ENCODE results near the gene SLC11A1. TPM values are rescaled to one million over a fixed set of nuclear protein-coding genes. Genes with fewer than 3 reads are reported as not detected.

The SLC11A1 gene
- total RNA-seq, 1 experiment from 2014 or later: 0.44 TPM

- Histone ChIP-seq H2AFZ (no peak overlapping the region), H3K27ac (no peak overlapping the region), H3F3A (ENCODE audit: insufficient read depth, low read depth) (peaks cover 16% of the 10 kb centered on the region; the same call in 1 of the 2 replicates), H3K4me1 (replicated peaks; ENCODE audit: insufficient read depth) (peaks cover 17% of the 10 kb centered on the region), H3K4me3 (no peak overlapping the region), H3K9me2 (ENCODE audit: insufficient read depth) (no peaks in the 10 kb centered on the region), H3K36me3 (ENCODE audit: low read depth) (no peaks in the 10 kb centered on the region), H3K9me3 (ENCODE audit: insufficient read depth, low read depth) (no peaks in the 10 kb centered on the region), H3K79me2 (ENCODE audit: low read depth) (peaks cover 9% of the 10 kb centered on the region; the same call in 1 of the 2 replicates), H3K27me3 (ENCODE audit: insufficient read depth, low read depth) (no peaks in the 10 kb centered on the region), H4K20me1 (ENCODE audit: insufficient read depth) (no peaks in the 10 kb centered on the region), H3K4me2 (no peak overlapping the region)
- TF ChIP-seq CTCF (conservative IDR thresholded peaks at IDR 0.05) (no peak), EZH2 (IDR thresholded peaks at IDR 0.05; ENCODE audit: low read depth) (no peak)
- POLR2A ChIA-PET (ENCODE audit: unreplicated experiment): no interaction called here
- intact Hi-C loops (cut with micrococcal nuclease; ENCODE audit: unreplicated experiment): no loop called here
- no peak for DNase-seq
- CTCF ChIA-PET: no interaction called here
- no TSS peak for BruUV-seq (replicated peaks)
Observed at GRCh38 chr2:218392459-218392858, 10.4 kb downstream of the SLC11A1 start.

GRCh38 chr2:218392891-218393462, 10.9 kb downstream of the SLC11A1 start:
- Histone ChIP-seq H3K9me3 (ENCODE audit: insufficient read depth, low read depth) (no peaks in the 10 kb centered on the region), H3K4me1 (replicated peaks; ENCODE audit: insufficient read depth) (peaks cover 18% of the 10 kb centered on the region), H3K36me3 (ENCODE audit: low read depth) (no peaks in the 10 kb centered on the region), H3K79me2 (ENCODE audit: low read depth) (peaks cover 11% of the 10 kb centered on the region; the same call in 1 of the 2 replicates), H2AFZ (no peak overlapping the region), H3K27ac (no peak overlapping the region), H4K20me1 (ENCODE audit: insufficient read depth) (no peaks in the 10 kb centered on the region), H3F3A (ENCODE audit: insufficient read depth, low read depth) (peaks cover 21% of the 10 kb centered on the region; the same call in 1 of the 2 replicates), H3K4me3 (no peak overlapping the region), H3K27me3 (ENCODE audit: insufficient read depth, low read depth) (no peaks in the 10 kb centered on the region), H3K4me2 (no peak overlapping the region), H3K9me2 (ENCODE audit: insufficient read depth) (no peaks in the 10 kb centered on the region)
- ChIA-PET POLR2A (ENCODE audit: unreplicated experiment) (no interaction called here), CTCF (interaction anchor here (0.8 kb wide), 1 partner anchor 110 kb away, joined by 3 read pairs; no protein-coding TSS in a partner anchor)
- TF ChIP-seq CTCF (conservative IDR thresholded peaks at IDR 0.05): no peak
- no peak for TF ChIP-seq EZH2 (IDR thresholded peaks at IDR 0.05; ENCODE audit: low read depth)
- DNase-seq: no peak
- intact Hi-C loops (cut with micrococcal nuclease; ENCODE audit: unreplicated experiment): no loop called here
- no TSS peak for BruUV-seq (replicated peaks)

- Histone ChIP-seq H3K79me2 (ENCODE audit: low read depth) (peaks cover 16% of the 10 kb centered on the region; the same call in 1 of the 2 replicates), H4K20me1 (ENCODE audit: insufficient read depth) (no peaks in the 10 kb centered on the region), H3K4me2 (no peak overlapping the region), H3K27ac (no peak overlapping the region), H2AFZ (no peak overlapping the region), H3K4me1 (replicated peaks; ENCODE audit: insufficient read depth) (peaks cover 18% of the 10 kb centered on the region), H3K27me3 (ENCODE audit: insufficient read depth, low read depth) (no peaks in the 10 kb centered on the region), H3K4me3 (no peak overlapping the region), H3K9me3 (ENCODE audit: insufficient read depth, low read depth) (no peaks in the 10 kb centered on the region), H3K36me3 (ENCODE audit: low read depth) (no peaks in the 10 kb centered on the region), H3F3A (ENCODE audit: insufficient read depth, low read depth) (peaks cover 24% of the 10 kb centered on the region; the same call in 1 of the 2 replicates), H3K9me2 (ENCODE audit: insufficient read depth) (no peaks in the 10 kb centered on the region)
- CTCF ChIA-PET: interaction anchor here (0.6 to 0.9 kb wide), 4 partner anchors 92 to 205 kb away, joined by 3 to 10 read pairs (median 3); no protein-coding TSS in a partner anchor
- TF ChIP-seq EZH2 (IDR thresholded peaks at IDR 0.05; ENCODE audit: low read depth) (no peak), CTCF (conservative IDR thresholded peaks at IDR 0.05) (no peak)
- POLR2A ChIA-PET (ENCODE audit: unreplicated experiment): no interaction called here
- no peak for DNase-seq
- no TSS peak for BruUV-seq (replicated peaks)
- intact Hi-C loops (cut with micrococcal nuclease; ENCODE audit: unreplicated experiment): no loop called here
Observed at GRCh38 chr2:218393750-218394290, 11.7 kb downstream of the SLC11A1 start.
